Hepatocyte (in vitro differentiated cells): ENCODE results near the gene HMGXB3. TPM values are rescaled to one million over a fixed set of nuclear protein-coding genes. Genes with fewer than 3 reads are reported as not detected.

Experiments
- DNase-seq: peaks from one replicate; pipeline ENCODE4 v3.0.0-alpha.2; 2016; ENCODE audit warnings: low spot score
- H2AFZ ChIP-seq: fragments of 200-600 bp; sonication (generic); 2 replicates; pipeline ENCODE4 v1.6.0; 2016; ENCODE audit warnings: antibody characterized with exemption, mild to moderate bottlenecking
- H3K27ac ChIP-seq: fragments of 200-600 bp; sonication (generic); 2 replicates; pipeline ENCODE4 v1.5.1; 2016; ENCODE audit warnings: mild to moderate bottlenecking
- H3K27me3 ChIP-seq: fragments of 200-600 bp; sonication (generic); 2 replicates; pipeline ENCODE4 v1.6.1; 2016
- H3K36me3 ChIP-seq: fragments of 200-600 bp; sonication (generic); replicated peaks from 2 replicates; pipeline ENCODE4 v1.5.1; 2016; ENCODE audit warnings: low read depth; ENCODE audit not compliant: insufficient read depth
- H3K4me1 ChIP-seq: fragments of 200-600 bp; sonication (generic); 2 replicates; pipeline ENCODE4 v1.5.1; 2016; ENCODE audit warnings: mild to moderate bottlenecking, moderate library complexity; ENCODE audit not compliant: insufficient read depth
- H3K4me2 ChIP-seq: fragments of 200-600 bp; sonication (generic); 2 replicates; pipeline ENCODE4 v1.6.0; 2016
- H3K4me3 ChIP-seq: fragments of 200-600 bp; sonication (generic); 2 replicates; pipeline ENCODE4 v1.5.1; 2016; ENCODE audit warnings: mild to moderate bottlenecking
- H3K79me2 ChIP-seq: fragments of 200-600 bp; sonication (generic); 2 replicates; pipeline ENCODE4 v1.6.0; 2017; ENCODE audit warnings: mild to moderate bottlenecking
- H3K9me2 ChIP-seq: fragments of 200-600 bp; sonication (generic); replicated peaks from 2 replicates; pipeline ENCODE4 v1.6.0; 2017; ENCODE audit warnings: mild to moderate bottlenecking; ENCODE audit not compliant: insufficient read depth
- H3K9me3 ChIP-seq: fragments of 200-600 bp; sonication (generic); 2 replicates; pipeline ENCODE4 v1.5.1; 2016; ENCODE audit warnings: low read depth, mild to moderate bottlenecking
- H4K20me1 ChIP-seq: fragments of 200-600 bp; sonication (generic); 2 replicates; pipeline ENCODE4 v1.6.0; 2016; ENCODE audit warnings: mild to moderate bottlenecking; ENCODE audit not compliant: insufficient read depth, poor library complexity, severe bottlenecking
- EZH2 ChIP-seq: fragments of 200-600 bp; sonication (generic); IDR thresholded peaks from 2 replicates; pipeline ENCODE4 v1.6.1; 2016; ENCODE audit warnings: antibody characterized with exemption, mild to moderate bottlenecking, borderline replicate concordance
- EZH2phosphoT487 ChIP-seq: fragments of 200-600 bp; sonication (generic); IDR thresholded peaks from one replicate; pipeline ENCODE4 v1.6.1; 2018; ENCODE audit warnings: antibody characterized with exemption, mild to moderate bottlenecking, low read depth, moderate library complexity; ENCODE audit not compliant: unreplicated experiment, severe bottlenecking
- WGBS: methylation state at CpG from one replicate; pipeline ENCODE4 v1.1.6; 2016; ENCODE audit warnings: low lambda C conversion rate; ENCODE audit errors: missing lambda C conversion rate; 5-methylcytosine and 5-hydroxymethylcytosine counted together
- polyA plus RNA-seq: library from polyadenylated mRNA; unstranded; fragments of >200 nt; fragmentation: Nextera tagmentation; extraction: Ambion mirVana; gene quantifications from 2 replicates; pipeline ENCODE4 v1.2.1, GENCODE V29; 2016
- total RNA-seq: library from RNA; depleted of rRNA; stranded (reverse); fragments of >200 nt; gene quantifications from 2 replicates; pipeline ENCODE4 v1.2.3, GENCODE V29; 2014
- TF ChIP-seq, protein P1 (sequence below): fragments of 200-600 bp; sonication (generic); IDR thresholded peaks from 2 replicates; pipeline ENCODE4 v1.5.1; 2016; ENCODE audit warnings: antibody characterized with exemption, mild to moderate bottlenecking; ENCODE audit not compliant: poor library complexity

Gene HMGXB3
- total and polyA plus RNA-seq, 2 experiments from 2014 or later, result 24.6 to 47.5 TPM

DNA sequence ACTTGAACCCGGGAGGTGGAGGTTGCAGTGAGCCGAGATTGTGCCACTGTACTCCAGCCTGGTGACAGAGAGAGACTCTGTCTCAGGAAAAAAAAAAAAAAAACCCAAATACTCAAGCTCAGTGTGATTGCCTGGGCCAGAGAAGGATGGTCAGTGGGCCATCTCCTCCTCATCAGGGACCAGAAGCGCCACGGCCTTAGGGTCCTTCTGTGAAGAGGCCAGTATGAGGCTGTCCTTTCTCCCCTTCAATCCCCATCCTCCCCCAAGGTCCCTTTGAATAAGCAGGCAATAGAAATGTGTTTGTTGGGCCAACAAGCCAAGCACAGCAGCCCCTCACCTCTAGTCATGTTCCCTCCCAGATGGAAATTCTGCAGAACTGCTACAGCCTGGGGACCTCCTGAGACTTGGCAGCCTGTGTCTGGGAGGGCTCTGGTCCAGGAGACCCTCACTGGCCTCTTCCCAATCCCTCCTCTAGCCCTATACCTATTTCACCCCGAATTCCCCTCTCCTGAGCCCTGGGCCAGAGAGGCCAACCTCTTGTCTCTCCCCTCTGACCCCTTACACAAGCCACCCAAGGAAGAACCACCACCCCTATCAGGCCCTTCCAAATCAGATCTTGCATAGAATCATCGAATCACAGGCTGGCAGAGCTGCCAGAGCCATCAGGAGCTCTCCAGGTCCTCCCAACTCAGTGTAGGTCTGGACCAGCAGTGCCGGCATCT, 84.8 kb downstream of the HMGXB3 start:
- no peaks in the 10 kb centered on the region for H3K79me2 ChIP-seq
- no peak overlapping the region for H3K4me3 ChIP-seq

DNA sequence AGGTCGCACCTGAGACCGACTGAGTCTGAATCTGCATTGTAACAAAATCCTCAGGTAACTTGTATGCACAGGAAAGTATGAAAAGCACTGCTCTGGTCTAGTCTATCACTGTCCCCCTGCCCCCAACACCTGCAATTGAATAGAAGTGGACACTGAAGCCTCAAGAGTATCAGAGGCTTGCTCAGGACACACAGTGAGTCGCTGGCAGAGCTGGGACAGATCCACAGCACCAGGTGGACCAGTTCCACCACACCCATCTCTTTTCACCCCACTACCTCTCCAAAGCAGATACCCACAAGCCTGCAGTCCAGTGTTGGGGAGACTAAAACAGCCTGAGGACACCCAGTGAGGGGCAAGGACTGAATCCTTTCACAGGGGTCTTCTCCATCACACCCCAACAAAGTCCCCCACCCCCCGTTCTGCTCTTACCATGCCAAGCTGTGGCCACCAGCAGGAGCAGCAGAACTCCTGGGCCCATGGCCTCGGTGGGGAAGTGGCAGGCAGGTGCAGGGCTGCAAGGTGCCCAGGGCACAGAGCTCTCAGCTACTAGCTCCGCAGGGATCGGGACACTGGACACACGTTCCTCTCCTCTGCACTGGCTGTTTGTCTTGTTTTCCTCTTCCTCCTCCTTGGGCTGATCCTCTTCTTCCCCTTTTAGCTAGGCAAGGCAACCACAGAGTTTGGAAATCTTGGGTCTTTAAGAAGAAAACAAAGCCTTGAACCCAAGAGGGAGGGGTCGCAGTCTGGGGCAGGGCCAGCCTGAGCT, 85.6 kb downstream of the HMGXB3 start, which contains the start of gene CSF1R:
TSS of gene CSF1R (minus strand) at position 605 of the 766 bp plus-strand sequence. CDS start at position 478, 127 bp downstream.
- Histone ChIP-seq H3K4me2 (no peak within 1 kb of the TSS), H3K36me3 (no peaks in the 10 kb centered on the region), H3K9me3 (no peaks in the 10 kb centered on the region), H3K27me3 (no peaks in the 10 kb centered on the region), H4K20me1 (no peaks in the 10 kb centered on the region), H2AFZ (no peak within 1 kb of the TSS), H3K79me2 (no peaks in the 10 kb centered on the region), H3K4me1 (peaks cover 5% of the 10 kb centered on the region), H3K27ac (no peak within 1 kb of the TSS), H3K4me3 (no peak within 1 kb of the TSS), H3K9me2 (no peaks in the 10 kb centered on the region)
- 95% methylated on average over 9 of the region's 9 CpGs for WGBS
- TF ChIP-seq EZH2phosphoT487 (no peak), EZH2 (no peak)
- TF ChIP-seq, protein P1, sequence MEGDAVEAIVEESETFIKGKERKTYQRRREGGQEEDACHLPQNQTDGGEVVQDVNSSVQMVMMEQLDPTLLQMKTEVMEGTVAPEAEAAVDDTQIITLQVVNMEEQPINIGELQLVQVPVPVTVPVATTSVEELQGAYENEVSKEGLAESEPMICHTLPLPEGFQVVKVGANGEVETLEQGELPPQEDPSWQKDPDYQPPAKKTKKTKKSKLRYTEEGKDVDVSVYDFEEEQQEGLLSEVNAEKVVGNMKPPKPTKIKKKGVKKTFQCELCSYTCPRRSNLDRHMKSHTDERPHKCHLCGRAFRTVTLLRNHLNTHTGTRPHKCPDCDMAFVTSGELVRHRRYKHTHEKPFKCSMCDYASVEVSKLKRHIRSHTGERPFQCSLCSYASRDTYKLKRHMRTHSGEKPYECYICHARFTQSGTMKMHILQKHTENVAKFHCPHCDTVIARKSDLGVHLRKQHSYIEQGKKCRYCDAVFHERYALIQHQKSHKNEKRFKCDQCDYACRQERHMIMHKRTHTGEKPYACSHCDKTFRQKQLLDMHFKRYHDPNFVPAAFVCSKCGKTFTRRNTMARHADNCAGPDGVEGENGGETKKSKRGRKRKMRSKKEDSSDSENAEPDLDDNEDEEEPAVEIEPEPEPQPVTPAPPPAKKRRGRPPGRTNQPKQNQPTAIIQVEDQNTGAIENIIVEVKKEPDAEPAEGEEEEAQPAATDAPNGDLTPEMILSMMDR, result no peak
- DNase-seq, result no peak

More for the DNA sequence above, 84.8 kb downstream of the HMGXB3 start:
- Histone ChIP-seq H3K27me3 (no peaks in the 10 kb centered on the region), H3K4me2 (no peak overlapping the region), H4K20me1 (no peaks in the 10 kb centered on the region), H2AFZ (no peak overlapping the region), H3K36me3 (no peaks in the 10 kb centered on the region), H3K9me3 (no peaks in the 10 kb centered on the region), H3K27ac (no peak overlapping the region), H3K9me2 (no peaks in the 10 kb centered on the region), H3K4me1 (peaks cover 5% of the 10 kb centered on the region)
- WGBS, result 96% methylated on average over 7 of the region's 7 CpGs
- no peak for DNase-seq
- TF ChIP-seq, protein P1, result no peak
- TF ChIP-seq EZH2phosphoT487 (no peak), EZH2 (no peak)

DNA sequence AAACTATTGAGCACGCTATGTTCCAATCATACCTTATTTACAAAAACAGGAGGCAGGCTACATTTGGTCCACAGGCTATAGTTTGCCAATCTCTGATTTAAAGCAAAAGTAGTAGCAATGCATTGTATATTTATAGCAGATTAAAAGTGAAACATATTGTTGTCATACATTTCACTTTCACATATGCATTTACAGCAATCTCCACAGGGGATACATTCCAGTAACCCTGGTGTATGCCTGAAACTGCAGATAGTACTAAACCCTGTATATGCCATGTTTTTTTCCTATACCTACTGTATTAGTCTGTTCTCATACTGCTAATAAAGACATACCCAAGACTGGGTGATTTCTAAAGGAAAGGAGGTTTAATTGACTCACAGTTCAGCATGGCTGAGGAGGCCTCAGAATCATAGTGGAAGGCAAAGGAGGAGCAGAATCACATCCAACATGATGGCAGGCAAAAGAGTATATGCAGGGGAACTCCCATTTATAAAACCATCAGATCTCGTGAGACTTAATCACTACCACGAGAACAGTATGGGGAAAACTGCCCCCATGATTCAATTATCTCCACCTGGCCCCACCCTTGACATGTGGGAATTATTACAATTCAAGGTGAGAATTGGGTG, 91.7 kb downstream of the HMGXB3 start:
- DNase-seq, result no peak
- WGBS, result 74% methylated on average over 3 of the region's 3 CpGs
- H3K36me3 ChIP-seq, result no peaks in the 10 kb centered on the region

More for the DNA sequence above, 91.7 kb downstream of the HMGXB3 start:
- Histone ChIP-seq H2AFZ (no peak overlapping the region), H3K9me3 (no peaks in the 10 kb centered on the region), H3K27me3 (no peaks in the 10 kb centered on the region), H3K4me2 (no peak overlapping the region), H3K9me2 (no peaks in the 10 kb centered on the region), H3K79me2 (no peaks in the 10 kb centered on the region), H3K4me1 (no peaks in the 10 kb centered on the region), H3K4me3 (no peak overlapping the region), H3K27ac (no peak overlapping the region), H4K20me1 (no peaks in the 10 kb centered on the region)
- TF ChIP-seq EZH2, result no peak
- TF ChIP-seq EZH2phosphoT487, result no peak
- TF ChIP-seq, protein P1, result no peak
